Breast epithelium (tissue), 4 donors: ENCODE measurements around the gene RELCH. TPM values are rescaled to one million over a fixed set of nuclear protein-coding genes. Genes with fewer than 3 reads are reported as not detected.

Experiments
- DNase-seq, 2 donors: peaks; one replicate each; pipeline ENCODE4 v3.0.0-alpha.2; 2019; ENCODE audit warnings: low spot score in 2 of 2
- H3K27ac ChIP-seq, 2 donors: fragments of 200-600 bp; sonication (generic) in 1 of 2; one replicate each; pipeline ENCODE4 v1.5.1; 2016 to 2019; ENCODE audit warnings: mild to moderate bottlenecking in 1 of 2
- H3K27me3 ChIP-seq, 2 donors: fragments of 200-600 bp; sonication (generic) in 1 of 2; one replicate each; pipeline versions ENCODE4 v1.5.1 to v1.6.0; 2017 to 2019; ENCODE audit warnings: control low read depth in 1 of 2, mild to moderate bottlenecking in 1 of 2
- H3K36me3 ChIP-seq: fragments of 200-600 bp; one replicate; pipeline ENCODE4 v1.5.1; 2019
- H3K4me1 ChIP-seq, 2 donors: fragments of 200-600 bp; sonication (generic); one replicate each; pipeline ENCODE4 v1.5.1; 2016 to 2019; ENCODE audit warnings: control low read depth in 1 of 2
- H3K4me3 ChIP-seq, 3 donors: fragments of 200-600 bp; sonication (generic); 1 replicate in 2 of 3; 2 replicates in 1 of 3; pipeline ENCODE4 v1.5.1; 2016 to 2019; ENCODE audit warnings: mild to moderate bottlenecking in 3 of 3, moderate library complexity in 2 of 3
- H3K9me3 ChIP-seq, 2 donors: fragments of 200-600 bp; sonication (generic) in 1 of 2; one replicate each; pipeline ENCODE4 v1.5.1; 2016 to 2019; ENCODE audit warnings: control low read depth in 1 of 2
- CTCF ChIP-seq, 3 donors: fragments of 450-650 bp; IDR thresholded peaks; one replicate each; pipeline ENCODE4 v1.5.1; 2016 to 2017; ENCODE audit warnings: antibody characterized with exemption in 3 of 3, mild to moderate bottlenecking in 3 of 3, moderate library complexity in 3 of 3
- POLR2A ChIP-seq: fragments of 450-650 bp; IDR thresholded peaks from one replicate; pipeline ENCODE4 v1.6.1; 2016; ENCODE audit warnings: antibody characterized with exemption, mild to moderate bottlenecking, moderate library complexity
- POLR2AphosphoS5 ChIP-seq, 3 donors: sonication (generic); formaldehyde crosslinking; IDR thresholded peaks; one replicate each; pipeline ENCODE4 v1.6.1; 2017; ENCODE audit warnings: antibody characterized with exemption in 3 of 3
- intact Hi-C: fragments of 100-400 bp; cut with DNase I; formaldehyde crosslinking; loops from one replicate; pipeline ENCODE4 v1.15.1; 2023; ENCODE audit warnings: low total_unique reads
- total RNA-seq, 3 donors: library from RNA; depleted of rRNA; stranded (reverse); fragments of >200 nt; gene quantifications; one replicate each; pipeline ENCODE4 v1.1.0, GENCODE V29; 2016

RELCH gene
- total RNA-seq, 3 donors from 2014 or later: 33.0 to 69.4 (median 45.9) TPM

GRCh38 chr18:62357079-62357719 lies 170.1 kb downstream of the RELCH start:
- no peak overlapping the region for H3K27ac ChIP-seq
- TF ChIP-seq CTCF (IDR thresholded peaks at IDR 0.05) (no peak), POLR2AphosphoS5 (IDR thresholded peaks at IDR 0.05) (no peak), POLR2A (no peak)
- H3K4me3 ChIP-seq: no peak overlapping the region
- no peaks in the 10 kb centered on the region for H3K4me1 ChIP-seq
- no peak for DNase-seq
- no peaks in the 10 kb centered on the region for H3K36me3 ChIP-seq
- intact Hi-C loops: no loop called here
- H3K9me3 ChIP-seq: no peaks in the 10 kb centered on the region
- no peaks in the 10 kb centered on the region for H3K27me3 ChIP-seq

Other genes with a start within 250 kb of the RELCH start
- 10 to 100 TPM; 33.1 to 67.2 (median 47.9) TPM for gene PIGN, start 199 bp upstream of the RELCH start, total RNA-seq
- gene TNFRSF11A, start 138.1 kb downstream of the RELCH start, total RNA-seq: 1 to 10 TPM; 4.2 to 6.4 (median 4.6) TPM